SK-N-SH treated with all-trans-retinoic acid at 6 μM for 48 hours (cell line): ENCODE results near the gene PPP6C.
"Not testable (repeated sequence)": the region's sequence is repeated elsewhere in the genome, so short reads cannot be mapped to it uniquely, and the experiment has no call there.

Experiments used
- ATAC-seq: fragments of 200-7000 bp; cut with Tn5 transposase; 3 replicates; pipeline ENCODE4 v1.9.1; 2020; ENCODE audit warnings: mild to moderate bottlenecking, moderate library complexity
- ARNTL ChIP-seq: fragments of 450-650 bp; formaldehyde crosslinking; IDR thresholded peaks from 2 replicates; pipeline ENCODE4 v1.5.0; 2020; ENCODE audit warnings: low read depth, mild to moderate bottlenecking, moderate library complexity, borderline replicate concordance
- BACH2 ChIP-seq: fragments of 250-450 bp; sonication (Bioruptor Pico); IDR thresholded peaks from 2 replicates; pipeline ENCODE4 v1.9.0; 2021; ENCODE audit warnings: mild to moderate bottlenecking, borderline replicate concordance
- CREB5 ChIP-seq: fragments of 250-450 bp; sonication (Bioruptor Pico); IDR thresholded peaks from 2 replicates; pipeline ENCODE4 v1.5.1; 2020; ENCODE audit warnings: low read depth, mild to moderate bottlenecking, moderate library complexity
- CSDC2 ChIP-seq: fragments of 250-450 bp; sonication (Bioruptor Pico); IDR thresholded peaks from 2 replicates; pipeline ENCODE4 v1.5.0; 2020; ENCODE audit warnings: mild to moderate bottlenecking, moderate library complexity
- CSRNP3 ChIP-seq: fragments of 250-450 bp; sonication (Bioruptor Pico); IDR thresholded peaks from 2 replicates; pipeline ENCODE4 v1.5.1; 2021; ENCODE audit warnings: mild to moderate bottlenecking, moderate library complexity
- ESRRG ChIP-seq: fragments of 250-450 bp; sonication (Bioruptor Pico); IDR thresholded peaks from 2 replicates; pipeline ENCODE4 v1.6.1; 2021; ENCODE audit warnings: mild to moderate bottlenecking
- GLIS3 ChIP-seq: fragments of 250-450 bp; sonication (Bioruptor Pico); IDR thresholded peaks from 2 replicates; pipeline ENCODE4 v1.5.0; 2020; ENCODE audit warnings: mild to moderate bottlenecking, moderate library complexity
- ISL1 ChIP-seq: fragments of 250-450 bp; sonication (Bioruptor Pico); IDR thresholded peaks from 2 replicates; pipeline ENCODE4 v2.1.2; 2022; ENCODE audit warnings: mild to moderate bottlenecking, moderate library complexity
- POU6F1 ChIP-seq: fragments of 250-450 bp; sonication (Bioruptor Pico); IDR thresholded peaks from 2 replicates; pipeline ENCODE4 v1.8.0; 2021; ENCODE audit warnings: low read depth, mild to moderate bottlenecking, moderate library complexity, borderline replicate concordance
- PPARA ChIP-seq: fragments of 250-450 bp; sonication (Bioruptor Pico); IDR thresholded peaks from 2 replicates; pipeline ENCODE4 v1.5.0; 2020; ENCODE audit warnings: mild to moderate bottlenecking, borderline replicate concordance
- SNAI2 ChIP-seq: fragments of 250-450 bp; sonication (Bioruptor Pico); IDR thresholded peaks from 2 replicates; pipeline ENCODE4 v1.5.0; 2020; ENCODE audit warnings: mild to moderate bottlenecking, moderate library complexity
- TCF4 ChIP-seq: fragments of 250-450 bp; sonication (Bioruptor Pico); IDR thresholded peaks from 2 replicates; pipeline ENCODE4 v1.8.0; 2021; ENCODE audit warnings: mild to moderate bottlenecking, moderate library complexity, borderline replicate concordance
- TOX ChIP-seq: fragments of 250-450 bp; sonication (Bioruptor Pico); IDR thresholded peaks from 2 replicates; pipeline ENCODE4 v1.8.0; 2021; ENCODE audit warnings: mild to moderate bottlenecking, moderate library complexity, borderline replicate concordance
- TSHZ2 ChIP-seq: fragments of 250-450 bp; sonication (Bioruptor Pico); IDR thresholded peaks from 2 replicates; pipeline ENCODE4 v1.5.0; 2020; ENCODE audit warnings: mild to moderate bottlenecking, moderate library complexity
- ZC3H10 ChIP-seq: fragments of 250-450 bp; sonication (Bioruptor Pico); IDR thresholded peaks from 2 replicates; pipeline ENCODE4 v1.5.1; 2021; ENCODE audit warnings: mild to moderate bottlenecking, moderate library complexity
- ZFP3 ChIP-seq: fragments of 250-450 bp; sonication (Bioruptor Pico); IDR thresholded peaks from 2 replicates; pipeline ENCODE4 v1.5.0; 2020; ENCODE audit warnings: mild to moderate bottlenecking, moderate library complexity
- ZFP30 ChIP-seq: fragments of 450-650 bp; formaldehyde crosslinking; IDR thresholded peaks from 2 replicates; pipeline ENCODE4 v1.5.0; 2022; ENCODE audit warnings: mild to moderate bottlenecking, moderate library complexity
- ZNF565 ChIP-seq: fragments of 450-650 bp; formaldehyde crosslinking; conservative IDR thresholded peaks from 2 replicates; pipeline ENCODE4 v1.5.0; 2020; ENCODE audit warnings: low read depth, mild to moderate bottlenecking, moderate library complexity
- ZNF70 ChIP-seq: fragments of 450-650 bp; formaldehyde crosslinking; IDR thresholded peaks from 2 replicates; pipeline ENCODE4 v1.5.0; 2020; ENCODE audit warnings: mild to moderate bottlenecking, moderate library complexity
- ZNF8 ChIP-seq: fragments of 450-650 bp; formaldehyde crosslinking; IDR thresholded peaks from 2 replicates; pipeline ENCODE4 v1.5.0; 2020; ENCODE audit warnings: mild to moderate bottlenecking, moderate library complexity

Gene PPP6C

GRCh38 chr9:125200216-125201047 lies 10.8 kb upstream of the PPP6C start, which contains the start of gene RABEPK:
Gene RABEPK, plus strand, starts transcription at chr9:125200542. Its CDS starts 2,472 bp downstream, at chr9:125203014.
- no peak for TF ChIP-seq ZNF565 (CRISPR knock-in tag)
- no peak for TF ChIP-seq ZFP30 (CRISPR knock-in tag)
- TF ChIP-seq ESRRG (CRISPR knock-in tag), result no peak
- TF ChIP-seq ARNTL (CRISPR knock-in tag), result no peak
- 0 out of 2 replicates have a peak, but pooled peaks have one; percentile 27 for TF ChIP-seq POU6F1 (CRISPR knock-in tag)
- no peak for TF ChIP-seq GLIS3 (CRISPR knock-in tag)
- ATAC-seq, result peak; percentile 98

- not testable (repeated sequence) for ATAC-seq
Measured at GRCh38 chr9:125195591-125195990, 6.0 kb upstream of the PPP6C start.

- ATAC-seq, result not testable (repeated sequence)
Measured at GRCh38 chr9:125194466-125194865, 4.9 kb upstream of the PPP6C start.

- no peak for TF ChIP-seq ZNF8 (CRISPR knock-in tag)
- TF ChIP-seq TSHZ2 (CRISPR knock-in tag), result no peak
- no peak for TF ChIP-seq ZFP3 (CRISPR knock-in tag)
- TF ChIP-seq ZC3H10 (CRISPR knock-in tag), result no peak
- TF ChIP-seq TOX, result no peak
- TF ChIP-seq PPARA (CRISPR knock-in tag), result no peak
- TF ChIP-seq BACH2, result no peak
- ATAC-seq, result peak; percentile 6
Measured at GRCh38 chr9:125190361-125190801, 778 bp upstream of the PPP6C start.

GRCh38 chr9:125189011-125189360 lies 617 bp downstream of the PPP6C start:
- ATAC-seq, result peak; percentile 11
- TF ChIP-seq ISL1 (no peak), TOX (no peak), POU6F1 (CRISPR knock-in tag) (no peak), PPARA (CRISPR knock-in tag) (no peak), TCF4 (CRISPR knock-in tag) (no peak), SNAI2 (no peak), CSDC2 (CRISPR knock-in tag) (no peak), ZNF8 (CRISPR knock-in tag) (no peak), GLIS3 (CRISPR knock-in tag) (no peak), TSHZ2 (CRISPR knock-in tag) (no peak), CSRNP3 (CRISPR knock-in tag) (no peak), ZNF565 (CRISPR knock-in tag) (no peak), ESRRG (CRISPR knock-in tag) (no peak), CREB5 (CRISPR knock-in tag) (no peak), ARNTL (CRISPR knock-in tag) (no peak), ZNF70 (no peak), ZC3H10 (CRISPR knock-in tag) (no peak)
